SU-DHL-6 (cell line): ENCODE data around the gene GABBR2.

ENCODE experiments used
- CTCF ChIP-seq: fragments of 200-600 bp; sonication (generic); IDR thresholded peaks from one replicate; pipeline ENCODE4 v1.5.1; 2017; ENCODE audit warnings: antibody characterized with exemption, mild to moderate bottlenecking, low read length, moderate library complexity; ENCODE audit not compliant: insufficient read depth, poor library complexity, severe bottlenecking
- EZH2phosphoT487 ChIP-seq: fragments of 200-600 bp; sonication (generic), shearing (Covaris generic); conservative IDR thresholded peaks from 2 replicates; pipeline ENCODE4 v1.6.1; 2018; ENCODE audit warnings: mild to moderate bottlenecking, antibody characterized with exemption, low read length, moderate library complexity, mixed read lengths

- no peak for TF ChIP-seq CTCF
- no peak for TF ChIP-seq EZH2phosphoT487
Observed at GRCh38 chr9:98700801-98701200, 7.9 kb downstream of the GABBR2 start.
